Karpas-422 (cell line): ENCODE results near the gene CHDH. TPM values are rescaled to one million over a fixed set of nuclear protein-coding genes. Genes with fewer than 3 reads are reported as not detected.

ENCODE experiments used
- DNase-seq: peaks from one replicate; pipeline ENCODE4 v3.0.0-alpha.2; 2015
- H2AFZ ChIP-seq: fragments of 200-600 bp; sonication (generic); 2 replicates; pipeline ENCODE4 v1.6.1; 2014; ENCODE audit warnings: antibody characterized with exemption, low read length, mixed read lengths
- H3K27ac ChIP-seq: fragments of 200-600 bp; sonication (generic); 2 replicates; pipeline ENCODE4 v1.5.1; 2014; ENCODE audit warnings: mild to moderate bottlenecking, low read length, moderate library complexity
- H3K27me3 ChIP-seq: fragments of 200-600 bp; sonication (generic); 2 replicates; pipeline ENCODE4 v1.6.1; 2014; ENCODE audit warnings: low read length, mixed read lengths
- H3K36me3 ChIP-seq: fragments of 200-600 bp; sonication (generic); 2 replicates; pipeline ENCODE4 v1.6.1; 2014; ENCODE audit warnings: low read length, mixed read lengths; ENCODE audit not compliant: insufficient read depth
- H3K4me1 ChIP-seq: fragments of 200-600 bp; sonication (generic); 2 replicates; pipeline ENCODE4 v1.6.1; 2014; ENCODE audit warnings: mild to moderate bottlenecking, low read length, mixed read lengths
- H3K4me2 ChIP-seq: fragments of 200-600 bp; sonication (generic); 2 replicates; pipeline ENCODE4 v1.6.1; 2014; ENCODE audit warnings: low read length, low read depth, mild to moderate bottlenecking; ENCODE audit not compliant: poor library complexity, severe bottlenecking
- H3K4me3 ChIP-seq: fragments of 200-600 bp; sonication (generic); 2 replicates; pipeline ENCODE4 v1.5.1; 2014; ENCODE audit warnings: mild to moderate bottlenecking, antibody characterized with exemption, low read length, mixed read lengths
- H3K79me2 ChIP-seq: fragments of 200-600 bp; sonication (generic); 2 replicates; pipeline ENCODE4 v1.6.1; 2014; ENCODE audit warnings: mild to moderate bottlenecking, low read length, mixed read lengths
- H3K9ac ChIP-seq: fragments of 200-600 bp; sonication (generic); 2 replicates; pipeline ENCODE4 v1.6.0; 2014; ENCODE audit warnings: low read length
- H3K9me2 ChIP-seq: fragments of 200-600 bp; sonication (generic), shearing (Covaris generic); replicated peaks from 2 replicates; pipeline ENCODE4 v1.6.0; 2014; ENCODE audit warnings: mild to moderate bottlenecking, low read length, moderate library complexity; ENCODE audit not compliant: insufficient read depth
- H3K9me3 ChIP-seq: fragments of 300-700, 200-600 bp; sonication (generic); 2 replicates; pipeline ENCODE4 v1.6.1; 2014; ENCODE audit warnings: low read length, mixed read lengths
- H4K20me1 ChIP-seq: fragments of 200-600 bp; sonication (generic); 2 replicates; pipeline ENCODE4 v1.6.1; 2014; ENCODE audit warnings: mild to moderate bottlenecking, antibody characterized with exemption, low read length, low read depth; ENCODE audit not compliant: insufficient read depth
- total RNA-seq: library from RNA; depleted of rRNA; stranded (reverse); fragments of >200 nt; shearing (Covaris generic); gene quantifications from 2 replicates; pipeline ENCODE4 v1.2.3, GENCODE V29; 2014; ENCODE audit warnings: low replicate concordance; rRNA removed

Gene CHDH, protein sequence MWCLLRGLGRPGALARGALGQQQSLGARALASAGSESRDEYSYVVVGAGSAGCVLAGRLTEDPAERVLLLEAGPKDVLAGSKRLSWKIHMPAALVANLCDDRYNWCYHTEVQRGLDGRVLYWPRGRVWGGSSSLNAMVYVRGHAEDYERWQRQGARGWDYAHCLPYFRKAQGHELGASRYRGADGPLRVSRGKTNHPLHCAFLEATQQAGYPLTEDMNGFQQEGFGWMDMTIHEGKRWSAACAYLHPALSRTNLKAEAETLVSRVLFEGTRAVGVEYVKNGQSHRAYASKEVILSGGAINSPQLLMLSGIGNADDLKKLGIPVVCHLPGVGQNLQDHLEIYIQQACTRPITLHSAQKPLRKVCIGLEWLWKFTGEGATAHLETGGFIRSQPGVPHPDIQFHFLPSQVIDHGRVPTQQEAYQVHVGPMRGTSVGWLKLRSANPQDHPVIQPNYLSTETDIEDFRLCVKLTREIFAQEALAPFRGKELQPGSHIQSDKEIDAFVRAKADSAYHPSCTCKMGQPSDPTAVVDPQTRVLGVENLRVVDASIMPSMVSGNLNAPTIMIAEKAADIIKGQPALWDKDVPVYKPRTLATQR
- not detected in 2 replicates for total RNA-seq

DNA sequence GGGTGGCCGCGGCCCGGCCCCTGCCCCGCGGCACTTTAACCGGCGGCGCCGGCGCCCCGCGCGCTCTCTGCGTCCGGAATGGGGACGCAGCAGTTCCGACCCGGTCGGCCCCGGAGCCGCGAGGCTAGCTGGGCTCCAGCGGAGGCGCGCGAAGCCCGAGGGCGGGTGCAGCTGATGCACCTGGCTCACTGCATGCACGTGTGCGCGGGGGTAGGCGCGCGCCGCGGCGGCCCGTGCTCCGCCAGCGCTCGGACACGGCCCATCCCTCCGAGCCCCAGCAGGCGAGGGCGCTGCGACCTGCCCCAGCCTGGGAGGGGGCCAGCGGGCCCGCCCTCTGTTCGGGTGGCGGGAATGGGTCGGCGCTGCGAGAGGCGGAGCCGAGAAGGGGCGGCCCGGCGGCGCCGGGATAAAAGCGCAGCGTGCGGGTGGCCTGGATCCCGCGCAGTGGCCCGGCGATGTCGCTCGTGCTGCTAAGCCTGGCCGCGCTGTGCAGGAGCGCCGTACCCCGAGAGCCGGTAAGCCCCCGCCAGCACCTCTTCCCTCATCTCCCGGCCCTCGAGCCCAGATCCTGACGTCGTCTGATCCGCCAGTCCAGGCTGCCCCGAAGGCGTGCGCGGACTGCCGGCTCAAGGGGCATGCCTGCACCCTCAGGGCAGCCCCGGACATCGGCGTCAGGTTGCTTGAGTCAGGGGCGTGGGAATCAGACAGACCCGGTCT lies at the start of gene CHDH, which contains the start of gene IL17RB:
Gene CHDH, minus strand, starts transcription at position 286 of the 717 bp plus-strand sequence. CDS start 22,411 bp downstream, outside the sequence.
Gene IL17RB, plus strand, starts transcription at position 435 of the 717 bp plus-strand sequence. Its CDS starts 21 bp downstream, at position 456.
- H3K9me2 ChIP-seq, result no peaks in the 10 kb centered on the region
- H4K20me1 ChIP-seq, result no peaks in the 10 kb centered on the region
- no peak within 1 kb of the TSS for H3K9ac ChIP-seq
- H3K36me3 ChIP-seq, result no peaks in the 10 kb centered on the region
- no peak within 1 kb of the TSS for H3K27ac ChIP-seq
- DNase-seq, result no peak
- H2AFZ ChIP-seq, result no peak within 1 kb of the TSS
- no peak within 1 kb of the TSS for H3K4me2 ChIP-seq
- H3K9me3 ChIP-seq, result no peaks in the 10 kb centered on the region
- no peaks in the 10 kb centered on the region for H3K79me2 ChIP-seq
- H3K4me1 ChIP-seq, result no peaks in the 10 kb centered on the region
- no peaks in the 10 kb centered on the region for H3K27me3 ChIP-seq
- no peak within 1 kb of the TSS for H3K4me3 ChIP-seq

- Histone ChIP-seq H3K4me1 (peaks cover 31% of the 10 kb centered on the region), H3K9me2 (no peaks in the 10 kb centered on the region), H3K27ac (peak overlapping the region; percentile 70), H2AFZ (peak overlapping the region; percentile 67; the same call in 1 of the 2 replicates), H3K36me3 (peaks cover 16% of the 10 kb centered on the region; the same call in 1 of the 2 replicates), H3K79me2 (peaks cover 43% of the 10 kb centered on the region), H3K4me3 (peak overlapping the region; percentile 93), H4K20me1 (no peaks in the 10 kb centered on the region; the same call in 1 of the 2 replicates), H3K9me3 (no peaks in the 10 kb centered on the region), H3K4me2 (peak overlapping the region; percentile 89), H3K27me3 (no peaks in the 10 kb centered on the region), H3K9ac (peak overlapping the region; percentile 74)
- no peak for DNase-seq
Observed at GRCh38 chr3:53892286-53892637, 46.0 kb upstream of the CHDH start.

GRCh38 chr3:53891497-53892285 lies 45.5 kb upstream of the CHDH start, which contains the start of gene SELENOK:
TSS of gene SELENOK (minus strand) at chr3:53891859.
- H3K36me3 ChIP-seq, result peaks cover 20% of the 10 kb centered on the region; the same call in 1 of the 2 replicates
- H3K4me3 ChIP-seq, result peak within 1 kb of the TSS; percentile 93
- H3K9me2 ChIP-seq, result no peaks in the 10 kb centered on the region
- peak; percentile 99 for DNase-seq
- H3K27me3 ChIP-seq, result no peaks in the 10 kb centered on the region
- peak within 1 kb of the TSS; percentile 67; the same call in 1 of the 2 replicates for H2AFZ ChIP-seq
- peak within 1 kb of the TSS; percentile 70 for H3K27ac ChIP-seq
- H3K9ac ChIP-seq, result peak within 1 kb of the TSS; percentile 87
- H3K9me3 ChIP-seq, result no peaks in the 10 kb centered on the region
- H4K20me1 ChIP-seq, result no peaks in the 10 kb centered on the region; the same call in 1 of the 2 replicates
- H3K79me2 ChIP-seq, result peaks cover 46% of the 10 kb centered on the region
- peak within 1 kb of the TSS; percentile 89 for H3K4me2 ChIP-seq
- peaks cover 31% of the 10 kb centered on the region for H3K4me1 ChIP-seq

- DNase-seq, result peak; percentile 67
- Histone ChIP-seq H3K27ac (no peak overlapping the region), H3K27me3 (no peaks in the 10 kb centered on the region), H3K79me2 (peaks cover 46% of the 10 kb centered on the region), H3K9me2 (no peaks in the 10 kb centered on the region), H2AFZ (peak overlapping the region; percentile 43; the same call in 1 of the 2 replicates), H3K4me1 (peaks cover 31% of the 10 kb centered on the region), H3K9ac (peak overlapping the region; percentile 87), H3K4me2 (peak overlapping the region; percentile 72), H4K20me1 (no peaks in the 10 kb centered on the region; the same call in 1 of the 2 replicates), H3K36me3 (peaks cover 24% of the 10 kb centered on the region; the same call in 1 of the 2 replicates), H3K9me3 (no peaks in the 10 kb centered on the region), H3K4me3 (peak overlapping the region; percentile 93)
Observed at GRCh38 chr3:53890726-53891475, 44.7 kb upstream of the CHDH start.

GRCh38 chr3:53888232-53888631 lies 42.0 kb upstream of the CHDH start:
- Histone ChIP-seq H3K4me3 (no peak overlapping the region), H3K4me2 (no peak overlapping the region), H3K27me3 (no peaks in the 10 kb centered on the region), H3K27ac (no peak overlapping the region), H3K9ac (no peak overlapping the region), H3K4me1 (peaks cover 31% of the 10 kb centered on the region), H3K36me3 (peaks cover 28% of the 10 kb centered on the region; the same call in 1 of the 2 replicates), H3K9me2 (no peaks in the 10 kb centered on the region), H3K79me2 (peaks cover 46% of the 10 kb centered on the region), H4K20me1 (no peaks in the 10 kb centered on the region; the same call in 1 of the 2 replicates), H3K9me3 (no peaks in the 10 kb centered on the region), H2AFZ (no peak overlapping the region)
- DNase-seq, result no peak

DNA sequence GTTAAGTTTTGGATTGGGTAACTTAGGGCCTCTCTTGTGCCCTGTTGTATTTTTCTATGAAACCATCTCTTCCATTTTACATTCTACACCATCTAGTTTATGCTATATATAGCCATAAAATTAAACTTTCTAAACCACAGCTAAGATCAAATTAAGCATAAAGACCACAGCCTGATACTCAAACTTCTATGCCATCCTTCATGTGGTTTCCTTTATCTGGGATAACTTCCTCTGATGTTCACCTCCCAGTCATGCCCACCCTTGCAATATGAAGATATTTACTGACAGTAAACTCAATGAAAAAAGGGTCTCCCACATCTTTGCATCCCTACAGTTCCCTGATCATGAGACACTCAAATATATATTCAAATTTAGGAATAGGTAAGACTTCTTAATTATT lies 41.2 kb upstream of the CHDH start:
- H2AFZ ChIP-seq, result no peak overlapping the region
- H3K27me3 ChIP-seq, result no peaks in the 10 kb centered on the region
- peaks cover 28% of the 10 kb centered on the region; the same call in 1 of the 2 replicates for H3K36me3 ChIP-seq
- H3K9me3 ChIP-seq, result no peaks in the 10 kb centered on the region
- H3K4me3 ChIP-seq, result no peak overlapping the region
- DNase-seq, result no peak
- no peak overlapping the region for H3K27ac ChIP-seq
- no peaks in the 10 kb centered on the region; the same call in 1 of the 2 replicates for H4K20me1 ChIP-seq
- no peak overlapping the region for H3K4me2 ChIP-seq
- no peaks in the 10 kb centered on the region for H3K9me2 ChIP-seq
- H3K9ac ChIP-seq, result no peak overlapping the region
- peaks cover 46% of the 10 kb centered on the region for H3K79me2 ChIP-seq
- peaks cover 24% of the 10 kb centered on the region for H3K4me1 ChIP-seq

GRCh38 chr3:53885239-53885638 lies 39.0 kb upstream of the CHDH start:
- H3K27me3 ChIP-seq, result no peaks in the 10 kb centered on the region
- H3K4me3 ChIP-seq, result no peak overlapping the region
- DNase-seq, result no peak
- no peak overlapping the region for H3K4me2 ChIP-seq
- H3K4me1 ChIP-seq, result peaks cover 24% of the 10 kb centered on the region
- H3K9me2 ChIP-seq, result no peaks in the 10 kb centered on the region
- H3K9ac ChIP-seq, result no peak overlapping the region
- H3K36me3 ChIP-seq, result peaks cover 28% of the 10 kb centered on the region; the same call in 1 of the 2 replicates
- H3K79me2 ChIP-seq, result peaks cover 49% of the 10 kb centered on the region
- H2AFZ ChIP-seq, result no peak overlapping the region
- no peak overlapping the region for H3K27ac ChIP-seq
- no peaks in the 10 kb centered on the region for H3K9me3 ChIP-seq
- no peaks in the 10 kb centered on the region for H4K20me1 ChIP-seq
